Keratinocyte (primary cell): ENCODE results near the gene TRIP4.

Source experiments
- CTCF ChIP-seq, 3 experiments: IDR thresholded peaks in 1 of 3; conservative IDR thresholded peaks in 1 of 3; optimal IDR thresholded peaks in 1 of 3; 2 replicates in 2 of 3; 3 replicates in 1 of 3; pipeline versions ENCODE3 to v1.5.1; 2011; ENCODE audit warnings: low read length in 3 of 3, mild to moderate bottlenecking in 3 of 3, moderate library complexity in 2 of 3, control low read depth in 1 of 3, inconsistent platforms in 1 of 3; ENCODE audit not compliant: insufficient read depth in 2 of 3; ENCODE audit errors: extremely low read depth in 1 of 3
- EZH2 ChIP-seq: IDR thresholded peaks from one replicate; pipeline ENCODE4 v1.6.1; 2012; ENCODE audit warnings: inconsistent platforms, mild to moderate bottlenecking, low read length, moderate library complexity

DNA sequence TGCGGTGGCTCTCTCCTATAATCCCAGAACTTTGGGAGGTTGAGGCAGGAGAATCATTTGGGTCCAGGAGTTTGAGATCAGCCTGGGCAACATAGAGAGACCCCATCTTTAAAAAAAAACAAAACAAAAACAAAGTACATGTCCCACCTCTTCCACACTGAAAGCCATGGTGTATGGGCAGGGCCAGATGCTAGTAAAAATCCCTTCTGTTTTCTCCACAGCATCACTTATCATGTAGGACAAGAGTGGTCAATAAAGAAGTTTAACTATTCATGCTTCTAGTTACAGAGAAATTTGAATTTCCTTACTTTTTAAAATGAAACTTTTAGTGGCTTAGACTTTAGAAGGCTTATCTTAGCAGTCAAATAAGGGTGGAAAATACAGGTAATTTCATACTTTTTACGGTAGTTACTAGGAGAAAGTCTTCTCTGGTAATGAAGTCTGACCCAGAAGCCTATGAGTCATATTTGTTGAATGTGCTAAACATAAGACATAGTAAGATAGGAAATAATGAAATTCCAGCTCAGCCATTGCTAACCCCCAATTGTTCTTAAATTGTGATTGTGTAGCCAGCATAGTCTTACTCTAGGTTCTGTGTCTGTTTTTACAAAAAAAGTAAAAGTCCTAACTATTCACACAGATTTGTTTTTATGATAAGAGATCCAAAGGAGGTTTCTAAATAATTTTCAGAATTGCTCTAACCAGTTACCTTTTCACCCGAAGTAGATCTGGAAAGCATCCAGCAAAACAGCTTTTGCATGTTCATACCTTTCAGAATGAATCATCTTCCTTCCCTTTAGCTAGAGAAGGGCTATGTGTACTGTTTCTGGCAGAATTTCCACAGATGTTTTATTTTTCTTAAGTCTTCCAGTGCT is 56.3 kb downstream of the TRIP4 start:
- TF ChIP-seq CTCF (optimal IDR thresholded peaks at IDR 0.05 in 1 of 3, IDR thresholded peaks at IDR 0.05 in 1 of 3, conservative IDR thresholded peaks at IDR 0.05 in 1 of 3; ENCODE audit: extremely low read depth in 1 of 3, insufficient read depth in 2 of 3, low read length in 3 of 3) (no peak), EZH2 (no peak)
